ENCODE data around the gene ADISSP. TPM values are rescaled to one million over a fixed set of nuclear protein-coding genes. Genes with fewer than 3 reads are reported as not detected.

The ADISSP gene
- total and polyA plus RNA-seq, 2 of the 13 experiments (the other 11 are each of a cell fraction or from before 2014, with no cell fraction given): 38.3 to 90.6 TPM

- TF ChIP-seq AHR (CRISPR knock-in tag; IDR thresholded peaks at IDR 0.05) (peak; percentile 53; the same call in 1 of the 2 replicates), BCL6 (CRISPR knock-in tag; IDR thresholded peaks at IDR 0.05) (peak; percentile 24; the same call in 1 of the 2 replicates), SRSF4 (IDR thresholded peaks at IDR 0.05; ENCODE audit: low read depth, low read length, poor library complexity, severe bottlenecking) (no peak), ZNF777 (CRISPR knock-in tag; IDR thresholded peaks at IDR 0.05) (no peak), ZNF44 (CRISPR knock-in tag; IDR thresholded peaks at IDR 0.05) (peak; percentile 91; the same call in 1 of the 2 replicates), ZNF883 (CRISPR knock-in tag; IDR thresholded peaks at IDR 0.05; ENCODE audit: not compliant biosample characterization) (peak; percentile 47), ZFP1 (CRISPR knock-in tag; IDR thresholded peaks at IDR 0.05) (peak; percentile 59; the same call in 1 of the 2 replicates), RELA (CRISPR knock-in tag; IDR thresholded peaks at IDR 0.05) (peak; percentile 58; the same call in 1 of the 2 replicates)
- TF ChIP-seq, protein P1, sequence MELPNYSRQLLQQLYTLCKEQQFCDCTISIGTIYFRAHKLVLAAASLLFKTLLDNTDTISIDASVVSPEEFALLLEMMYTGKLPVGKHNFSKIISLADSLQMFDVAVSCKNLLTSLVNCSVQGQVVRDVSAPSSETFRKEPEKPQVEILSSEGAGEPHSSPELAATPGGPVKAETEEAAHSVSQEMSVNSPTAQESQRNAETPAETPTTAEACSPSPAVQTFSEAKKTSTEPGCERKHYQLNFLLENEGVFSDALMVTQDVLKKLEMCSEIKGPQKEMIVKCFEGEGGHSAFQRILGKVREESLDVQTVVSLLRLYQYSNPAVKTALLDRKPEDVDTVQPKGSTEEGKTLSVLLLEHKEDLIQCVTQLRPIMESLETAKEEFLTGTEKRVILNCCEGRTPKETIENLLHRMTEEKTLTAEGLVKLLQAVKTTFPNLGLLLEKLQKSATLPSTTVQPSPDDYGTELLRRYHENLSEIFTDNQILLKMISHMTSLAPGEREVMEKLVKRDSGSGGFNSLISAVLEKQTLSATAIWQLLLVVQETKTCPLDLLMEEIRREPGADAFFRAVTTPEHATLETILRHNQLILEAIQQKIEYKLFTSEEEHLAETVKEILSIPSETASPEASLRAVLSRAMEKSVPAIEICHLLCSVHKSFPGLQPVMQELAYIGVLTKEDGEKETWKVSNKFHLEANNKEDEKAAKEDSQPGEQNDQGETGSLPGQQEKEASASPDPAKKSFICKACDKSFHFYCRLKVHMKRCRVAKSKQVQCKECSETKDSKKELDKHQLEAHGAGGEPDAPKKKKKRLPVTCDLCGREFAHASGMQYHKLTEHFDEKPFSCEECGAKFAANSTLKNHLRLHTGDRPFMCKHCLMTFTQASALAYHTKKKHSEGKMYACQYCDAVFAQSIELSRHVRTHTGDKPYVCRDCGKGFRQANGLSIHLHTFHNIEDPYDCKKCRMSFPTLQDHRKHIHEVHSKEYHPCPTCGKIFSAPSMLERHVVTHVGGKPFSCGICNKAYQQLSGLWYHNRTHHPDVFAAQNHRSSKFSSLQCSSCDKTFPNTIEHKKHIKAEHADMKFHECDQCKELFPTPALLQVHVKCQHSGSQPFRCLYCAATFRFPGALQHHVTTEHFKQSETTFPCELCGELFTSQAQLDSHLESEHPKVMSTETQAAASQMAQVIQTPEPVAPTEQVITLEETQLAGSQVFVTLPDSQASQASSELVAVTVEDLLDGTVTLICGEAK (IDR thresholded peaks at IDR 0.05): no peak
- TF ChIP-seq, protein P1 (CRISPR knock-in tag; IDR thresholded peaks at IDR 0.05): no peak
These were observed 56.7 kb downstream of the ADISSP start (continued) for GRCh38 chr20:3710703-3711483.

Data from HepG2 (cell line).